H1 (cell line): ENCODE measurements around the gene GRIK1. TPM values are rescaled to one million over a fixed set of nuclear protein-coding genes. Genes with fewer than 3 reads are reported as not detected.

ENCODE experiments used
- ATF2 ChIP-seq: IDR thresholded peaks from 2 replicates; pipeline ENCODE4 v1.6.1; 2012; ENCODE audit warnings: low read length, inconsistent platforms
- polyA plus RNA-seq, 7 experiments: library from polyadenylated mRNA; depleted of rRNA in 3 of 7; stranded (reverse) in 5 of 7; unstranded in 2 of 7; fragments of >200 nt in 5 of 7; fragments of 200-250 nt in 2 of 7; gene quantifications; 1 replicate in 5 of 7; 2 replicates in 1 of 7; 4 replicates in 1 of 7; pipeline versions ENCODE4 v1.2.1 to v1.2.3, GENCODE V29; 2011 to 2013; ENCODE audit warnings: missing spikeins in 2 of 7, mixed read lengths in 2 of 7
- total RNA-seq: library from RNA; stranded (reverse); fragmentation: NEBNext Ultra II Directional; extraction: Animal tissue kit (Norgen Biotek cat#: 25700); gene quantifications from 2 replicates; pipeline ENCODE4 v1.2.1, GENCODE V29; 2021

Gene GRIK1
- total and polyA plus RNA-seq, 2 of the 8 experiments (the other 6 are each of a cell fraction or from before 2014, with no cell fraction given): 0.11 to 0.32 TPM

DNA sequence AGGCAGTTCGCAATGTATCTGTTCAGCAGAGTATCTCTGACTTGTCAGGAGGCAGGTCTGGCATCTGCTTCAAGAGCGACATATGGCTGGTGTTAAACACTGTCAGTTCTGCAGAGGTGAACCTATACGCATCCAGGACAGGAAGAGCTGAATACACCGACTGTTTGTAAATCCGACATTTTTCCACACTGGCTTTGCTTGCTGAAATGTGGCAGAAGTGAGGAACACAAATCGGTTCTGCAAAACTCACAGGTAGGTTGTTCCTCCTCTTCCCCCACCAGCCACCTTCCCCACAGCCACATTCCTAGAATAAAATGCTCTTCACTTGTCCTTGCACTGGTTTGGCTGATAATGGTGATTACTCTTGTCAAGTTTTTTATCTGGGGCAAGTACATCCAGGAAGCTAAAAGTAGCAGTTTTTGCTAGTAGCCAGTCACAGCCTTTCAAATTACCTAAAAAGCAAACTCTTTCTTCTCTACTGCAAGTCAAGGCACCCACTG is 289.2 kb downstream of the GRIK1 start (continued):
- no peak for TF ChIP-seq ATF2
